SK-N-SH (cell line): ENCODE measurements around the gene ANKRD33B.

Source experiments
- CHD2 ChIP-seq: fragments of 150-350 bp; IDR thresholded peaks from 2 replicates; pipeline ENCODE4 v1.6.1; 2018; ENCODE audit warnings: low read length; ENCODE audit not compliant: partially characterized antibody
- EP300 ChIP-seq, 2 experiments: IDR thresholded peaks; 2 replicates each; pipeline versions ENCODE4 v1.4.0 to v1.6.1; 2012; ENCODE audit warnings: borderline replicate concordance in 1 of 2, low read depth in 1 of 2, low read length in 1 of 2
- EZH2phosphoT487 ChIP-seq: fragments of 200-600 bp; sonication (generic); IDR thresholded peaks from 2 replicates; pipeline ENCODE4 v1.6.1; 2017; ENCODE audit warnings: low read depth, mixed run types, mild to moderate bottlenecking, antibody characterized with exemption, moderate library complexity, borderline replicate concordance
- FOXM1 ChIP-seq: IDR thresholded peaks from 2 replicates; pipeline ENCODE4 v1.4.0; 2012; ENCODE audit warnings: low read depth, mild to moderate bottlenecking
- GABPA ChIP-seq: IDR thresholded peaks from 2 replicates; pipeline ENCODE4 v1.4.0; 2012; ENCODE audit warnings: low read depth, mild to moderate bottlenecking
- POLR2AphosphoS5 ChIP-seq: IDR thresholded peaks from 2 replicates; pipeline ENCODE4 v1.6.1; 2012; ENCODE audit warnings: low read depth, low read length
- RAD21 ChIP-seq: IDR thresholded peaks from 2 replicates; pipeline ENCODE4 v1.6.1; 2012; ENCODE audit warnings: mild to moderate bottlenecking, low read length
- TAF1 ChIP-seq: IDR thresholded peaks from 2 replicates; pipeline ENCODE4 v1.6.1; 2012; ENCODE audit warnings: low read depth, mild to moderate bottlenecking, low read length, moderate library complexity, borderline replicate concordance
- TF ChIP-seq, protein P1 (sequence below): fragments of 200-600 bp; sonication (generic); IDR thresholded peaks from 2 replicates; pipeline ENCODE4 v1.6.1; 2017; ENCODE audit warnings: antibody characterized with exemption, mild to moderate bottlenecking, moderate library complexity
- TF ChIP-seq, protein P2 (sequence below): IDR thresholded peaks from 2 replicates; pipeline ENCODE4 v1.6.1; 2012; ENCODE audit warnings: mild to moderate bottlenecking, low read depth, low read length, moderate library complexity
- TF ChIP-seq, protein P3 (sequence below): IDR thresholded peaks from 2 replicates; pipeline ENCODE4; 2012

DNA sequence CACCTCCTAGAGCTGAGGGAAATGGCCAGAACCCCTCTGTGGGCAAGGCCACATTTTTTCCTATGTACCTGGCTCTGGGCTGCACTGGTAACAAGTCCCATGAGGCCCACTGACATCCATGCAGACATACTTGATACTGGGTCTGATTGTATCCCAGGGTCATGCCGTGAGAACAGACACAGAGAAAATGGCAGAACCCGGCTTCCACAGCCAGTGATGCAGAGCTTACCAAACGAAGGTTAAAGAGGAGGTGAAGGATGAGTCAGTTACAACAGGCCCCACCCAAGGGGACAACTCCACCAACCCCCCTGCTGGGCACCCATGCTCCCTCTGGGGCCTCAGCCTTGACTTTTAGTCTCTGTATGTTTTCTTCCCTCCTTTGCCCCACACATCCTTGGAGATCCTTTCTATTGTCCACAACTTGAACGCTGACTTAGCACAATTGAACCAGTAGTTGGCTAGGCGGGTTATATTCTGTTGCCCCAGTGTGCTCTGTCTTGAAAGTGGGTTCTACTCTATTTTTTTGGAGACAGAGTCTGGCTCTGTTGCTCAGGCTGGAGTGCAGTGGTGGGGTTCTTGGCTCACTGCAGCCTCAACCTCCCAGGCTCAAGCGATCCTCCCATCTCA is 103.7 kb downstream of the ANKRD33B start:
- TF ChIP-seq, protein P1, sequence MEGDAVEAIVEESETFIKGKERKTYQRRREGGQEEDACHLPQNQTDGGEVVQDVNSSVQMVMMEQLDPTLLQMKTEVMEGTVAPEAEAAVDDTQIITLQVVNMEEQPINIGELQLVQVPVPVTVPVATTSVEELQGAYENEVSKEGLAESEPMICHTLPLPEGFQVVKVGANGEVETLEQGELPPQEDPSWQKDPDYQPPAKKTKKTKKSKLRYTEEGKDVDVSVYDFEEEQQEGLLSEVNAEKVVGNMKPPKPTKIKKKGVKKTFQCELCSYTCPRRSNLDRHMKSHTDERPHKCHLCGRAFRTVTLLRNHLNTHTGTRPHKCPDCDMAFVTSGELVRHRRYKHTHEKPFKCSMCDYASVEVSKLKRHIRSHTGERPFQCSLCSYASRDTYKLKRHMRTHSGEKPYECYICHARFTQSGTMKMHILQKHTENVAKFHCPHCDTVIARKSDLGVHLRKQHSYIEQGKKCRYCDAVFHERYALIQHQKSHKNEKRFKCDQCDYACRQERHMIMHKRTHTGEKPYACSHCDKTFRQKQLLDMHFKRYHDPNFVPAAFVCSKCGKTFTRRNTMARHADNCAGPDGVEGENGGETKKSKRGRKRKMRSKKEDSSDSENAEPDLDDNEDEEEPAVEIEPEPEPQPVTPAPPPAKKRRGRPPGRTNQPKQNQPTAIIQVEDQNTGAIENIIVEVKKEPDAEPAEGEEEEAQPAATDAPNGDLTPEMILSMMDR = no peak
- TF ChIP-seq, protein P2, sequence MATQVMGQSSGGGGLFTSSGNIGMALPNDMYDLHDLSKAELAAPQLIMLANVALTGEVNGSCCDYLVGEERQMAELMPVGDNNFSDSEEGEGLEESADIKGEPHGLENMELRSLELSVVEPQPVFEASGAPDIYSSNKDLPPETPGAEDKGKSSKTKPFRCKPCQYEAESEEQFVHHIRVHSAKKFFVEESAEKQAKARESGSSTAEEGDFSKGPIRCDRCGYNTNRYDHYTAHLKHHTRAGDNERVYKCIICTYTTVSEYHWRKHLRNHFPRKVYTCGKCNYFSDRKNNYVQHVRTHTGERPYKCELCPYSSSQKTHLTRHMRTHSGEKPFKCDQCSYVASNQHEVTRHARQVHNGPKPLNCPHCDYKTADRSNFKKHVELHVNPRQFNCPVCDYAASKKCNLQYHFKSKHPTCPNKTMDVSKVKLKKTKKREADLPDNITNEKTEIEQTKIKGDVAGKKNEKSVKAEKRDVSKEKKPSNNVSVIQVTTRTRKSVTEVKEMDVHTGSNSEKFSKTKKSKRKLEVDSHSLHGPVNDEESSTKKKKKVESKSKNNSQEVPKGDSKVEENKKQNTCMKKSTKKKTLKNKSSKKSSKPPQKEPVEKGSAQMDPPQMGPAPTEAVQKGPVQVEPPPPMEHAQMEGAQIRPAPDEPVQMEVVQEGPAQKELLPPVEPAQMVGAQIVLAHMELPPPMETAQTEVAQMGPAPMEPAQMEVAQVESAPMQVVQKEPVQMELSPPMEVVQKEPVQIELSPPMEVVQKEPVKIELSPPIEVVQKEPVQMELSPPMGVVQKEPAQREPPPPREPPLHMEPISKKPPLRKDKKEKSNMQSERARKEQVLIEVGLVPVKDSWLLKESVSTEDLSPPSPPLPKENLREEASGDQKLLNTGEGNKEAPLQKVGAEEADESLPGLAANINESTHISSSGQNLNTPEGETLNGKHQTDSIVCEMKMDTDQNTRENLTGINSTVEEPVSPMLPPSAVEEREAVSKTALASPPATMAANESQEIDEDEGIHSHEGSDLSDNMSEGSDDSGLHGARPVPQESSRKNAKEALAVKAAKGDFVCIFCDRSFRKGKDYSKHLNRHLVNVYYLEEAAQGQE = no peak
- TF ChIP-seq GABPA = no peak
- TF ChIP-seq RAD21 = no peak
- TF ChIP-seq EP300 (IDR thresholded peaks at IDR 0.05; ENCODE audit: borderline replicate concordance in 1 of 2, low read depth in 1 of 2, low read length in 1 of 2) = no peak
- TF ChIP-seq, protein P3, sequence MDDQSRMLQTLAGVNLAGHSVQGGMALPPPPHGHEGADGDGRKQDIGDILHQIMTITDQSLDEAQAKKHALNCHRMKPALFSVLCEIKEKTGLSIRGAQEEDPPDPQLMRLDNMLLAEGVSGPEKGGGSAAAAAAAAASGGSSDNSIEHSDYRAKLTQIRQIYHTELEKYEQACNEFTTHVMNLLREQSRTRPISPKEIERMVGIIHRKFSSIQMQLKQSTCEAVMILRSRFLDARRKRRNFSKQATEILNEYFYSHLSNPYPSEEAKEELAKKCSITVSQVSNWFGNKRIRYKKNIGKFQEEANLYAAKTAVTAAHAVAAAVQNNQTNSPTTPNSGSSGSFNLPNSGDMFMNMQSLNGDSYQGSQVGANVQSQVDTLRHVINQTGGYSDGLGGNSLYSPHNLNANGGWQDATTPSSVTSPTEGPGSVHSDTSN = no peak
- no peak for TF ChIP-seq POLR2AphosphoS5
- no peak for TF ChIP-seq CHD2
- TF ChIP-seq TAF1 = no peak
- no peak for TF ChIP-seq FOXM1
- no peak for TF ChIP-seq EZH2phosphoT487
